GM18909 (cell line): ENCODE results near the gene DLX6.

ENCODE experiments used
- ATAC-seq: cut with Tn5 transposase; IDR thresholded peaks from one replicate; pipeline ENCODE4 v1.9.1; 2021; ENCODE audit warnings: mild to moderate bottlenecking; ENCODE audit not compliant: unreplicated experiment, poor library complexity

DLX6 gene

GRCh38 chr7:96995406-96996110 is 9.8 kb upstream of the DLX6 start:
- ATAC-seq, result no peak

GRCh38 chr7:96996111-96996957 is 9.0 kb upstream of the DLX6 start:
- ATAC-seq, result no peak

GRCh38 chr7:96996958-96997511 is 8.3 kb upstream of the DLX6 start:
- ATAC-seq, result no peak

- no peak for ATAC-seq
Measured at GRCh38 chr7:96997512-96998032, 7.8 kb upstream of the DLX6 start.

GRCh38 chr7:96998333-96998732 is 7.0 kb upstream of the DLX6 start:
- ATAC-seq, result no peak

- ATAC-seq, result no peak
Measured at GRCh38 chr7:96998744-96999143, 6.6 kb upstream of the DLX6 start.

GRCh38 chr7:97001221-97001620 is 4.1 kb upstream of the DLX6 start:
- no peak for ATAC-seq

- ATAC-seq, result no peak
Measured at GRCh38 chr7:97001656-97002554, 3.4 kb upstream of the DLX6 start.

- ATAC-seq, result no peak
Measured at GRCh38 chr7:97002555-97003261, 2.6 kb upstream of the DLX6 start.

GRCh38 chr7:97003262-97004246 is 1.8 kb upstream of the DLX6 start:
- ATAC-seq, result no peak

- ATAC-seq, result no peak
Measured at GRCh38 chr7:97004247-97005182, 838 bp upstream of the DLX6 start.

GRCh38 chr7:97006055-97006815 is 882 bp downstream of the DLX6 start:
- ATAC-seq, result peak; percentile 81

- no peak for ATAC-seq
Measured at GRCh38 chr7:97006816-97007582, 1.6 kb downstream of the DLX6 start.

GRCh38 chr7:97007583-97007861 is 2.2 kb downstream of the DLX6 start:
- ATAC-seq, result no peak

GRCh38 chr7:97008275-97008917 is 3.0 kb downstream of the DLX6 start:
- ATAC-seq, result no peak
